Parathyroid adenoma (tissue), 2 donors: Measurements from ENCODE around the gene PAK6.

Experiments used
- H2AFZ ChIP-seq: fragments of 300-600 bp; sonication (generic); one replicate; pipeline ENCODE4 v1.7.0; 2017; ENCODE audit warnings: antibody characterized with exemption, mild to moderate bottlenecking
- H3K27ac ChIP-seq: fragments of 300-600 bp; sonication (generic); one replicate; pipeline ENCODE4 v1.7.0; 2017
- H3K27me3 ChIP-seq: fragments of 300-600 bp; sonication (generic); one replicate; pipeline ENCODE4 v1.7.0; 2017; ENCODE audit warnings: low read length; ENCODE audit not compliant: control insufficient read depth, insufficient read depth
- H3K36me3 ChIP-seq: fragments of 300-600 bp; sonication (generic); one replicate; pipeline ENCODE4 v1.7.0; 2017; ENCODE audit warnings: low read length; ENCODE audit not compliant: control insufficient read depth, insufficient read depth
- H3K4me1 ChIP-seq: fragments of 300-600 bp; sonication (generic); one replicate; pipeline ENCODE4 v1.7.0; 2017; ENCODE audit warnings: control low read depth
- H3K4me2 ChIP-seq: fragments of 300-600 bp; sonication (generic); one replicate; pipeline ENCODE4 v1.7.0; 2017; ENCODE audit warnings: low read length
- H3K4me3 ChIP-seq: fragments of 300-600 bp; sonication (generic); one replicate; pipeline ENCODE4 v1.7.0; 2017; ENCODE audit warnings: low read depth, low read length
- H3K79me2 ChIP-seq: fragments of 300-600 bp; sonication (generic); one replicate; pipeline ENCODE4 v1.7.0; 2017; ENCODE audit warnings: control low read depth
- H3K9ac ChIP-seq: fragments of 300-600 bp; sonication (generic); one replicate; pipeline ENCODE4 v1.7.0; 2017; ENCODE audit warnings: mild to moderate bottlenecking
- H3K9me3 ChIP-seq: fragments of 300-600 bp; sonication (generic); one replicate; pipeline ENCODE4 v1.7.0; 2017; ENCODE audit warnings: low read length; ENCODE audit not compliant: control insufficient read depth
- TF ChIP-seq, protein P1 (sequence below): fragments of 300-600 bp; sonication (generic); IDR thresholded peaks from one replicate; pipeline ENCODE4 v1.7.0; 2017; ENCODE audit warnings: antibody characterized with exemption, mild to moderate bottlenecking
- donor health status: primary hyperparathyroidism.

Gene PAK6

GRCh38 chr15:40279437-40280141 is 40.7 kb downstream of the PAK6 start:
- H2AFZ ChIP-seq, result no peak overlapping the region
- no peak overlapping the region for H3K27ac ChIP-seq
- H3K4me2 ChIP-seq, result no peak overlapping the region
- no peak overlapping the region for H3K9ac ChIP-seq
- no peak overlapping the region for H3K4me3 ChIP-seq
- TF ChIP-seq, protein P1, sequence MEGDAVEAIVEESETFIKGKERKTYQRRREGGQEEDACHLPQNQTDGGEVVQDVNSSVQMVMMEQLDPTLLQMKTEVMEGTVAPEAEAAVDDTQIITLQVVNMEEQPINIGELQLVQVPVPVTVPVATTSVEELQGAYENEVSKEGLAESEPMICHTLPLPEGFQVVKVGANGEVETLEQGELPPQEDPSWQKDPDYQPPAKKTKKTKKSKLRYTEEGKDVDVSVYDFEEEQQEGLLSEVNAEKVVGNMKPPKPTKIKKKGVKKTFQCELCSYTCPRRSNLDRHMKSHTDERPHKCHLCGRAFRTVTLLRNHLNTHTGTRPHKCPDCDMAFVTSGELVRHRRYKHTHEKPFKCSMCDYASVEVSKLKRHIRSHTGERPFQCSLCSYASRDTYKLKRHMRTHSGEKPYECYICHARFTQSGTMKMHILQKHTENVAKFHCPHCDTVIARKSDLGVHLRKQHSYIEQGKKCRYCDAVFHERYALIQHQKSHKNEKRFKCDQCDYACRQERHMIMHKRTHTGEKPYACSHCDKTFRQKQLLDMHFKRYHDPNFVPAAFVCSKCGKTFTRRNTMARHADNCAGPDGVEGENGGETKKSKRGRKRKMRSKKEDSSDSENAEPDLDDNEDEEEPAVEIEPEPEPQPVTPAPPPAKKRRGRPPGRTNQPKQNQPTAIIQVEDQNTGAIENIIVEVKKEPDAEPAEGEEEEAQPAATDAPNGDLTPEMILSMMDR, result peak; percentile 89
- peaks cover 2% of the 10 kb centered on the region for H3K4me1 ChIP-seq
- H3K36me3 ChIP-seq, result no peaks in the 10 kb centered on the region
- H3K9me3 ChIP-seq, result no peaks in the 10 kb centered on the region
- H3K79me2 ChIP-seq, result no peaks in the 10 kb centered on the region
- no peaks in the 10 kb centered on the region for H3K27me3 ChIP-seq

DNA sequence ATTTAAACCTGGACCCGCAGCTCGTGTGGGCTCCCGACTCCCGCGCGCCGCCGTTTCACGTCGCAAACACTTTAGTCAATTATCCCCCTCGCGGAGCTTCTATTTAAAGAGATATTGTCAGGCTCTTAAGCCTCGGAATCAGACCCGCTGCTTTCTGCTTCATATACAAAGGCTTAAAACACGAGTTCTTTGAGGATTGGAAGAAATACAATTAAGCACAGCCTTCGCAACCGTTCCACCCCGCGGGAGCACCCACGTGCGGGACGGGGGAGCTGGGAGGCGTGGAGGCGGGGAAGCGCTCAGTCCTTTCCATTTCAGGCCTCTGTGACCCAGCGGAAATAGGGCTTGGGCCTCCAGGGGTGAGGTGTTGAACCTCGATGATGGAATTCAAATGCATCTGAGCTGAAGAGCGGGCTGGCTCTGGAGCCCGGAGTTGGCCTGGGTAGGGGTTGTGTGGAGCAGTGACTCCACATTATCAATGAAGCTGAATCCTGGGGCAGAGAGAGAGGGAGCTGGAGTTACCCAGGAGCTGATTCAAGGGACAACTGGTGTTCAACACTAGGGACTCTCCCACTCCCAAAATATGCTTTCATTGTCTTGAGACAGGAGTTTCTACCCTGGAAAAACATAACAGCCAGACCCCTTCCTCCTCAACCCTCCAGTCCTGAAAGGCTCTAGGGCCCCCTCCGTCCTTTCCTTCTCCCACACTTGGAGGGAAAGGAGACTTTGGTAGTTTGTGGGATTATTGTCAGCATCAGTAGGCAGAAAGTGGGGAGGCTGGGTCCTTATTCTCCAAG is 41.6 kb downstream of the PAK6 start:
- Histone ChIP-seq H3K9ac (no peak overlapping the region), H3K4me1 (peaks cover 2% of the 10 kb centered on the region), H3K9me3 (no peaks in the 10 kb centered on the region), H3K27ac (no peak overlapping the region), H2AFZ (no peak overlapping the region), H3K36me3 (no peaks in the 10 kb centered on the region), H3K4me2 (no peak overlapping the region), H3K27me3 (no peaks in the 10 kb centered on the region), H3K79me2 (no peaks in the 10 kb centered on the region), H3K4me3 (no peak overlapping the region)
- TF ChIP-seq, protein P1, result no peak

DNA sequence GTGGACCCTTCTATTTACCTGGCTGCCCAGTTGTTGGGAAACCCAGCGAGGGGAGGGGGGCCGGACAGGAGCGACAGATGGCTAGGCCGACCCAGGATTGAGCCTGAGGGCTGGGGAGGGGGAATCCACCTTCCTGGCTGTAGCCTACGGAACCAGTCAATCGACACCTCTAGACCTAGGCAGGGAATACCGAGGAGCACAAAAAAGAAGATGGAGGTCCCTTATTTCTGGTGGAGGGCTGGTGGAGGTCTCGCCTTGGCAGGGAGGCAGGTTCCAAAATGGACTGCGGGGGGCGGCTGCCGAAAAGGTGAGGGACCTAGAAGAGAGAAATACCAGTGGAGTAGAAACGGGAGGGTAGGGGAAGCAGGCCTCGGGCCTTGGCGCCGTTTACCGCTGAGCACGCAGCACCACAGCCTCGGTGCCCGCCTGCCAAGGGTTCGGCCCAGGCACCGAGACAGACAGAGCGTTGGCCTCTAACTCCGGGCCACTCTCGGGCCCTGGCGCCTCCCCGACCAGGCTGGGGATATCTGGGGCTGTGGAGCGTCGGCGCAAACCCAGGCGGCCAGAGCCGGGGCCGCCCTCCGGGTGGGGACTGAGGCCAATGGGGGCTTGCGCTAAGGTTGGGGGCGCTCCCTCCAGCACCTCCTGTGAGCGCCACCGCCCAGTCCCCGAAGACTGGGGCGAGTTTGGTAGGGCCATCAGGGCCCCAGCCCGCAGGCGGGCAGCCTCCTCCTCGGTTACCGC is 42.4 kb downstream of the PAK6 start:
- no peak overlapping the region for H3K9ac ChIP-seq
- no peak overlapping the region for H3K27ac ChIP-seq
- H3K4me1 ChIP-seq, result peaks cover 2% of the 10 kb centered on the region
- H3K4me3 ChIP-seq, result no peak overlapping the region
- no peaks in the 10 kb centered on the region for H3K36me3 ChIP-seq
- TF ChIP-seq, protein P1, result no peak
- H3K27me3 ChIP-seq, result no peaks in the 10 kb centered on the region
- H2AFZ ChIP-seq, result no peak overlapping the region
- no peaks in the 10 kb centered on the region for H3K79me2 ChIP-seq
- no peak overlapping the region for H3K4me2 ChIP-seq
- H3K9me3 ChIP-seq, result no peaks in the 10 kb centered on the region

DNA sequence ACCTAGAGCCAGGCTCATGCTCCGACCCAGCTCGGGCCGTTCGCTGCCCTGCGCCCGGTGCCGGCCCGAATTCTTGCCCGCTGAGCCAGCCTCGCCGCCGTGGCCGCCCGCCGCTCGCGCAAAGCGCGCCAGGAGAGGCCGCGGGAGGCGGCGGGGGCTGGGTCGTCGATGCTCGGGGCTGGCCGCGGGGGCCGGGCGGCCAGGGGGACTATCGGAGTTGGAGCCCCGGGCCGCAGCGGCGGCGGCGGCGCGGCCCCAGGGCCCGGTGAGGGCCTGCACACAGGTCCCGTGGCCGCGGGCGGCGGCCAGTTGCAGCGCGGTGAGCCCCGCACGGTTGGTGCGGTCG is 42.9 kb downstream of the PAK6 start:
- H3K4me2 ChIP-seq, result peak overlapping the region; percentile 61
- TF ChIP-seq, protein P1, result no peak
- no peaks in the 10 kb centered on the region for H3K9me3 ChIP-seq
- no peak overlapping the region for H3K27ac ChIP-seq
- no peak overlapping the region for H3K4me3 ChIP-seq
- no peaks in the 10 kb centered on the region for H3K79me2 ChIP-seq
- no peaks in the 10 kb centered on the region for H3K36me3 ChIP-seq
- H2AFZ ChIP-seq, result no peak overlapping the region
- H3K9ac ChIP-seq, result no peak overlapping the region
- H3K27me3 ChIP-seq, result no peaks in the 10 kb centered on the region
- peaks cover 2% of the 10 kb centered on the region for H3K4me1 ChIP-seq
